ENCODE data around the gene INTS2. TPM values are rescaled to one million over a fixed set of nuclear protein-coding genes. Genes with fewer than 3 reads are reported as not detected.

The INTS2 gene
- total RNA-seq, 1 experiment from 2014 or later: 26.3 TPM

DNA sequence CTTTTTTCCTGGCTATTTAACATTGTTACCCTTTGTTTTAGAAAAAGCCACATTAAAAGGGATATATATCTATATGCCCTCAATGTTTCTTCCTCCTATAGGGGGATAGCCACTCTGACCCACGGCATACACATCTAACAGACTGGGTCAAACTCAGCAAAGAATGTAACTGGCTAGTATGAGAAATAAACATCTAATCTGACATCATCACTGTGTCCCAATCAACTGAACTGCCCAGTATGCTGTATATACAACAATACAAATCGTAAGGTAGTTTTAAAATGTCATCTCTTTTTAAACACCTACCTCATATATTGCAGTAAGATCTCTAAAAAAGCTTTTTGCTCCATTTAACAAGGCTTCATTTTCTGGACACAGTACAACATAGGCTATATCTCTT is 39.9 kb upstream of the INTS2 start:
- H3K9me3 ChIP-seq (ENCODE audit: low read depth, low read length, poor library complexity, severe bottlenecking): no peaks in the 10 kb centered on the region
- intact Hi-C loops (cut with micrococcal nuclease; ENCODE audit: unreplicated experiment): no loop called here
- DNase-seq (ENCODE audit: low spot score): no peak
- H3K27ac ChIP-seq (ENCODE audit: low read depth, low read length, poor library complexity, severe bottlenecking): no peak overlapping the region
- H3K36me3 ChIP-seq (ENCODE audit: insufficient read depth, low read length, poor library complexity, severe bottlenecking): peaks cover 61% of the 10 kb centered on the region
- BruUV-seq (replicated peaks): no TSS peak
- no peak overlapping the region for H3K4me3 ChIP-seq (ENCODE audit: low read depth, low read length, poor library complexity, severe bottlenecking)
- POLR2A ChIA-PET (ENCODE audit: low non-redundant PET): no interaction called here
- H3K27me3 ChIP-seq (replicated peaks; ENCODE audit: insufficient read depth, low read depth, low read length, poor library complexity): no peaks in the 10 kb centered on the region
- no peak for TF ChIP-seq EZH2 (IDR thresholded peaks at IDR 0.05; ENCODE audit: borderline replicate concordance, low read depth, low read length, poor library complexity, severe bottlenecking)
- TF ChIP-seq CTCF (conservative IDR thresholded peaks at IDR 0.05; ENCODE audit: low read depth, low read length): no peak
- CTCF ChIA-PET: no interaction called here
- no peaks in the 10 kb centered on the region for H3K4me1 ChIP-seq (ENCODE audit: insufficient read depth, low read length, poor library complexity, severe bottlenecking)

DNA sequence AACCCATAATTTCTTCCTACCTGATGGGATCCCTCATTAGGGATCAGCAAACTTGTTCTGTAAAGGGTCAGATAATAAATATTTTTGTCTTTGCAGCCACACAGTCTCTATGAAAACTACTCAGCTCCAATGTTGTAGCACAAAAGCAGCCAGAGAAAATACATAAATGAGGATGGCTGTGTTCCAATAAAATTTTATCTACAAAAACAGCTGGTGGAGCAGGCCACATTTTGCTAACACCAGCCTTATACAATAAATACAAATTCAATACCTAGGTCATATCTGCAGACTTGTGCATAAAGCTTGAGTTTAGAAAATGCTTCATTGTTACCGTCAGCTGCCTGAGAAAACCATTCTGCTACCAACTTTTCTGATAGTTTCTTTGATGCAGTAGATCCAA is 38.4 kb upstream of the INTS2 start:
- Histone ChIP-seq H3K4me1 (ENCODE audit: insufficient read depth, low read length, poor library complexity, severe bottlenecking) (no peaks in the 10 kb centered on the region), H3K4me3 (ENCODE audit: low read depth, low read length, poor library complexity, severe bottlenecking) (no peak overlapping the region), H3K9me3 (ENCODE audit: low read depth, low read length, poor library complexity, severe bottlenecking) (no peaks in the 10 kb centered on the region), H3K27ac (ENCODE audit: low read depth, low read length, poor library complexity, severe bottlenecking) (no peak overlapping the region), H3K36me3 (ENCODE audit: insufficient read depth, low read length, poor library complexity, severe bottlenecking) (peaks cover 60% of the 10 kb centered on the region), H3K27me3 (replicated peaks; ENCODE audit: insufficient read depth, low read depth, low read length, poor library complexity) (no peaks in the 10 kb centered on the region)
- intact Hi-C loops (cut with micrococcal nuclease; ENCODE audit: unreplicated experiment): no loop called here
- CTCF ChIA-PET: no interaction called here
- TF ChIP-seq CTCF (conservative IDR thresholded peaks at IDR 0.05; ENCODE audit: low read depth, low read length) (no peak), EZH2 (IDR thresholded peaks at IDR 0.05; ENCODE audit: borderline replicate concordance, low read depth, low read length, poor library complexity, severe bottlenecking) (no peak)
- BruUV-seq (replicated peaks): no TSS peak
- no peak for DNase-seq (ENCODE audit: low spot score)
- POLR2A ChIA-PET (ENCODE audit: low non-redundant PET): no interaction called here

- Histone ChIP-seq H3K27ac (ENCODE audit: low read depth, low read length, poor library complexity, severe bottlenecking) (no peak overlapping the region), H3K4me3 (ENCODE audit: low read depth, low read length, poor library complexity, severe bottlenecking) (no peak overlapping the region), H3K36me3 (ENCODE audit: insufficient read depth, low read length, poor library complexity, severe bottlenecking) (peaks cover 76% of the 10 kb centered on the region), H3K9me3 (ENCODE audit: low read depth, low read length, poor library complexity, severe bottlenecking) (no peaks in the 10 kb centered on the region), H3K27me3 (replicated peaks; ENCODE audit: insufficient read depth, low read depth, low read length, poor library complexity) (no peaks in the 10 kb centered on the region), H3K4me1 (ENCODE audit: insufficient read depth, low read length, poor library complexity, severe bottlenecking) (no peaks in the 10 kb centered on the region)
- intact Hi-C loops (cut with micrococcal nuclease; ENCODE audit: unreplicated experiment): no loop called here
- BruUV-seq (replicated peaks): no TSS peak
- ChIA-PET CTCF (interaction anchor here (0.6 kb wide), 1 partner anchor 347 kb away, joined by 5 read pairs; no protein-coding TSS in a partner anchor), POLR2A (ENCODE audit: low non-redundant PET) (no interaction called here)
- TF ChIP-seq CTCF (conservative IDR thresholded peaks at IDR 0.05; ENCODE audit: low read depth, low read length) (no peak), EZH2 (IDR thresholded peaks at IDR 0.05; ENCODE audit: borderline replicate concordance, low read depth, low read length, poor library complexity, severe bottlenecking) (no peak)
- no peak for DNase-seq (ENCODE audit: low spot score)
Observed at GRCh38 chr17:61955619-61956018, 27.8 kb upstream of the INTS2 start.
